ENCODE results near the gene C11orf97. TPM values are rescaled to one million over a fixed set of nuclear protein-coding genes. Genes with fewer than 3 reads are reported as not detected.
A peak's percentile ranks its signal among the peaks of the same experiment; 100 is the strongest.
"Not testable (repeated sequence)": the region's sequence is repeated elsewhere in the genome, so short reads cannot be mapped to it uniquely, and the experiment has no call there.

The C11orf97 gene
- total RNA-seq = not detected

DNA sequence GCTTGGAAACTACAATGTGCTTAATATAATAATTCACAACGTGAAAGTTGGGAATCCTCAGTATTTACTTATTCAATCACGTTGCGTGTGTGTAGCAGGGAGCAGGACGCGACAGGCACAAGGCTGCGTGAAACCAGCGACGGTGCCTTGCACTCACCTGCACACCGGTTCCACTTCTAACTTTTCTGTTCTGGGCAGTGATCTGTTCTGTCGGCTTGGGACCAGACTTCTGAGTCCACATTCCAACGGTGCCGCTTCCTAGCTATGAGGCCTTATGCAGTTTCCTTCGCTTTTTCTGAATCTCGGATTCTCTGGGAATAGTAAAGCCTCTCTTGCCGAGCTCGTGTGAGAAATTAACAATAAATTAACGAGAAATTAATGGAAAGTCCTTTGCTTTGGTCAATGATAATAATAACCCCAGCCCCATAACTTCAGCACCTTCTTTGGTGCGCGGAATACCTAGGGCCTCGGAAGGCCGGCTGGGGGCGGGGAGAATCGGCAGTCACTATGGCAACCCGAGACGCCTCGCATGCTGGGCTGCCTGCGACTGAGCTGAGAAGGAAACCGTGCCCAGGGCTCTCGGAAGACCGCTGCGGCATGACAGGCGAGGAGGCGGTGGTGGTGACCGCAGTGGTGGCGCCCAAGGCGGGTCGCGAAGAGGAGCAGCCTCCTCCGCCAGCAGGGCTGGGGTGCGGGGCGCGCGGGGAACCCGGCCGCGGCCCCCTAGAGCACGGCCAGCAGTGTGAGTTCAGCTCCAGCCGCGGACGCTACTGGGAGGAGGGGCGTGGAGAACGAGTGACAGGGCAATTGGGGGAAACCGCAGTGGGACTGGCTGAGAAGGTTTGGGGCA lies at the start of gene C11orf97:
C11orf97 (plus strand) TSS at position 530 of the 850 bp plus-strand sequence; CDS start at position 598, 68 bp downstream.
- peaks cover 17% of the 10 kb centered on the region for H3K4me1 ChIP-seq (ENCODE audit: insufficient read depth, low read length)
- H3K27me3 ChIP-seq (ENCODE audit: insufficient read depth, low read length) = peaks cover 7% of the 10 kb centered on the region
- H3K4me3 ChIP-seq (ENCODE audit: low read length) = peak within 1 kb of the TSS; percentile 39
- no peaks in the 10 kb centered on the region for H3K9me3 ChIP-seq (ENCODE audit: low read depth, low read length)

GRCh38 chr11:94469416-94469815 lies 42.8 kb upstream of the C11orf97 start:
- Histone ChIP-seq H3K27me3 (ENCODE audit: insufficient read depth, low read length) (no peaks in the 10 kb centered on the region), H3K9me3 (ENCODE audit: low read depth, low read length) (no peaks in the 10 kb centered on the region), H3K4me1 (ENCODE audit: insufficient read depth, low read length) (peaks cover 11% of the 10 kb centered on the region), H3K4me3 (ENCODE audit: low read length) (no peak overlapping the region)

GRCh38 chr11:94472916-94473799 lies 39.1 kb upstream of the C11orf97 start:
- Histone ChIP-seq H3K4me3 (ENCODE audit: low read length) (no peak overlapping the region), H3K27me3 (ENCODE audit: insufficient read depth, low read length) (no peaks in the 10 kb centered on the region)

GRCh38 chr11:94477624-94478023 lies 34.6 kb upstream of the C11orf97 start:
- no peaks in the 10 kb centered on the region for H3K9me3 ChIP-seq (ENCODE audit: low read depth, low read length)
- no peaks in the 10 kb centered on the region for H3K27me3 ChIP-seq (ENCODE audit: insufficient read depth, low read length)
- no peak overlapping the region for H3K4me3 ChIP-seq (ENCODE audit: low read length)
- peaks cover 11% of the 10 kb centered on the region for H3K4me1 ChIP-seq (ENCODE audit: insufficient read depth, low read length)

More at GRCh38 chr11:94472916-94473799, 39.1 kb upstream of the C11orf97 start:
- peaks cover 11% of the 10 kb centered on the region for H3K4me1 ChIP-seq (ENCODE audit: insufficient read depth, low read length)
- H3K9me3 ChIP-seq (ENCODE audit: low read depth, low read length) = no peaks in the 10 kb centered on the region

- Histone ChIP-seq H3K27me3 (ENCODE audit: insufficient read depth, low read length) (no peaks in the 10 kb centered on the region), H3K4me3 (ENCODE audit: low read length) (no peak overlapping the region), H3K9me3 (ENCODE audit: low read depth, low read length) (no peaks in the 10 kb centered on the region), H3K4me1 (ENCODE audit: insufficient read depth, low read length) (no peaks in the 10 kb centered on the region)
These were observed 30.9 kb upstream of the C11orf97 start for GRCh38 chr11:94481342-94481741.

DNA sequence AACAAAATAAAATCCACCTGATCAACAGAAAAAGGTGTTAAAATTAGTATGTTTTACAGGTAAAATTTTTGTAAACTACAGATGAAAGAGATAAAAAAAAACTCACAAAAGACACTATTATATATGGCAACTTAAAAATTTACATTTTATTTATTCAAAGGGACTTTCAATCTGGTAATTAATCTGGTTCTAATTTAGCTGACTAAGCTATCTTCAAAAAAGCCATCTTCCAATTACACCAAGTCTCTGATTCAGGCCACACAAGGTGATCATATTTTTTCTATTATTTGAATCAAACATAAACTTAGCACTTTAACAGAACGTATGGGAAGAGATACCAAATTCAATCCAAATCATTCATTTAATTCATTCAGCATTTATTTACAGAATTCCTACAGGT lies 26.2 kb upstream of the C11orf97 start:
- Histone ChIP-seq H3K27me3 (ENCODE audit: insufficient read depth, low read length) (no peaks in the 10 kb centered on the region), H3K4me1 (ENCODE audit: insufficient read depth, low read length) (no peaks in the 10 kb centered on the region), H3K4me3 (ENCODE audit: low read length) (no peak overlapping the region), H3K9me3 (ENCODE audit: low read depth, low read length) (no peaks in the 10 kb centered on the region)

GRCh38 chr11:94493281-94494125 lies 18.8 kb upstream of the C11orf97 start, which contains the start of the genes ANKRD49 and MRE11:
Gene ANKRD49, plus strand, starts transcription at chr11:94493984. Its CDS starts 2,710 bp downstream, at chr11:94496694.
Gene MRE11, minus strand, starts transcription at chr11:94493844. Its CDS starts 1,043 bp downstream, at chr11:94492801.
- Histone ChIP-seq H3K4me3 (ENCODE audit: low read length) (peak within 1 kb of the TSS; percentile 67), H3K27me3 (ENCODE audit: insufficient read depth, low read length) (no peaks in the 10 kb centered on the region), H3K4me1 (ENCODE audit: insufficient read depth, low read length) (peaks cover 19% of the 10 kb centered on the region), H3K9me3 (ENCODE audit: low read depth, low read length) (no peaks in the 10 kb centered on the region)

- Histone ChIP-seq H3K27me3 (ENCODE audit: insufficient read depth, low read length) (no peaks in the 10 kb centered on the region), H3K4me1 (ENCODE audit: insufficient read depth, low read length) (peaks cover 19% of the 10 kb centered on the region), H3K4me3 (ENCODE audit: low read length) (peak overlapping the region; percentile 67), H3K9me3 (ENCODE audit: low read depth, low read length) (no peaks in the 10 kb centered on the region)
These were observed 18.1 kb upstream of the C11orf97 start for GRCh38 chr11:94494126-94494680.

DNA sequence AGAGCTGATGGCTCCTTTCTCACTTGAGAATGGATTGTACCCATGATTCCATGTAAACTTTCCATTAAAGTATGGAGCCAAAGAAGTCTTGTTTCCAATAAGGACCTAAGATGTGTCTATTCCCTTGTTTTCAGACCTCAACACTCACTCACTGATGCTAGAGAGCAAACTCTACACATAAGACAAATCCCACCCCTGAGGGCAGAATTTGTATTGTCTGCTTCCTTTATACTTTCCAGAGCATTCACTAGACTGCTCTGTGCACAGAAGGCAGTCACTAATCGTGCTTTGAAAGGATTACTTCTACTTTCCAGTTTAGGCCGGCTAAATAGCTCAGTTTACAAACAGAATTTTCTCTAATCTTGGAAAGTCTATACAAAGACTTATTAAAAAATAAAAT lies 12.1 kb upstream of the C11orf97 start:
- no peaks in the 10 kb centered on the region for H3K27me3 ChIP-seq (ENCODE audit: insufficient read depth, low read length)

DNA sequence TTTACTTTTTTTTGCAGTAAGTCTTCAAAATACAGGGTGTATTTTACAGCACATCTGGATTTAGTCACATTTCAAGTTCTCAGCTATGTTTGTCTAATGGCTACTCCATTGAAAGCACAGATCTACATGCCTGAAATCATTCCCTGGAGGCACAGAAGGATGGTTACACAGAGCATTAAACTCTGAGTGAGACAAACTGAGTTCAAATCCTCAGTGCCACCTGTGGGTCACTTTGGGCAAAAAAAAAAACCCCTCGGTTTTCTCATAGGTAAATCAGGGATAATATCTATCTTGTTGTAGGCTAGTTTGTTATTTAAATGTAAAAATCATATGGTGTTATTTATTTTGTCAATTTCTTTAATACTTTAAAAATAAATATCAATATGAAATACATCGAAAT lies 10.7 kb upstream of the C11orf97 start:
- Histone ChIP-seq H3K4me1 (ENCODE audit: insufficient read depth, low read length) (no peaks in the 10 kb centered on the region), H3K4me3 (ENCODE audit: low read length) (no peak overlapping the region), H3K9me3 (ENCODE audit: low read depth, low read length) (no peaks in the 10 kb centered on the region), H3K27me3 (ENCODE audit: insufficient read depth, low read length) (no peaks in the 10 kb centered on the region)

More for the DNA sequence above, 12.1 kb upstream of the C11orf97 start:
- no peaks in the 10 kb centered on the region for H3K4me1 ChIP-seq (ENCODE audit: insufficient read depth, low read length)
- H3K9me3 ChIP-seq (ENCODE audit: low read depth, low read length) = no peaks in the 10 kb centered on the region
- no peak overlapping the region for H3K4me3 ChIP-seq (ENCODE audit: low read length)

GRCh38 chr11:94504689-94505293 lies 7.5 kb upstream of the C11orf97 start:
- no peaks in the 10 kb centered on the region for H3K9me3 ChIP-seq (ENCODE audit: low read depth, low read length)
- no peaks in the 10 kb centered on the region for H3K27me3 ChIP-seq (ENCODE audit: insufficient read depth, low read length)
- H3K4me1 ChIP-seq (ENCODE audit: insufficient read depth, low read length) = no peaks in the 10 kb centered on the region
- H3K4me3 ChIP-seq (ENCODE audit: low read length) = no peak overlapping the region

- H3K4me3 ChIP-seq (ENCODE audit: low read length); H3K9me3 ChIP-seq (ENCODE audit: low read depth, low read length); H3K27me3 ChIP-seq (ENCODE audit: insufficient read depth, low read length); H3K4me1 ChIP-seq (ENCODE audit: insufficient read depth, low read length): not testable (repeated sequence)
These were observed 5.7 kb upstream of the C11orf97 start for GRCh38 chr11:94506513-94506912.

DNA sequence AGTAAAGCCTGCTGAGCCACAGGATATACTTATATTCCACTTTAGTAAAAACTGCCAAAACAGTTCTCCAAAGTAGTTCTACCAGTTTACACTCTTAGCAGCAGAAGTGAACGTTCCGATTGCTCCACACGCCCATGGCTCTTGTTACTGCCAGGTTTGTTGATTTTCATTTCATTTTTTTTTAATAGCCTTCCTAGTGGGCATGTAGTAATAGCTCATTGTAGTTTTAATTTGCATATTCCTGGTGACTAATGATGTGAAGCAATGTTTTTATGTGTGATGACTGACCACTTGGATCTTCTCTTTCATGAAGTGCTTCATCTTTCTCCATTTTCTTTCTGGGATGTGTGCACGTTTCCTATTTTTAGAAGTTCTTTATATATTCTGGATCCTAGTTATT lies 4.8 kb upstream of the C11orf97 start:
- Histone ChIP-seq H3K4me1 (ENCODE audit: insufficient read depth, low read length) (peaks cover 7% of the 10 kb centered on the region), H3K27me3 (ENCODE audit: insufficient read depth, low read length) (peaks cover 7% of the 10 kb centered on the region), H3K4me3 (ENCODE audit: low read length) (no peak overlapping the region), H3K9me3 (ENCODE audit: low read depth, low read length) (no peaks in the 10 kb centered on the region)

- Histone ChIP-seq H3K9me3 (ENCODE audit: low read depth, low read length) (no peaks in the 10 kb centered on the region), H3K4me3 (ENCODE audit: low read length) (no peak overlapping the region)
These were observed 830 bp downstream of the C11orf97 start for GRCh38 chr11:94513091-94513490.

More at GRCh38 chr11:94513091-94513490, 830 bp downstream of the C11orf97 start:
- peaks cover 7% of the 10 kb centered on the region for H3K27me3 ChIP-seq (ENCODE audit: insufficient read depth, low read length)
- peaks cover 17% of the 10 kb centered on the region for H3K4me1 ChIP-seq (ENCODE audit: insufficient read depth, low read length)

Data from mononuclear cell (primary cell).